NCI-H1092 (cell line): Measurements from ENCODE around the gene EMID1.
A peak's percentile ranks its signal among the peaks of the same experiment; 100 is the strongest.

Experiments used
- DNase-seq: peaks from one replicate; lab custom pipeline; 2025; lab: John Stamatoyannopoulos, UW

Gene EMID1

GRCh38 chr22:29260601-29261315, 55.1 kb downstream of the EMID1 start:
- no peak for DNase-seq

- DNase-seq, result no peak
Observed at GRCh38 chr22:29263791-29264276, 58.1 kb downstream of the EMID1 start.

- DNase-seq, result no peak
Observed at GRCh38 chr22:29265305-29265704, 59.6 kb downstream of the EMID1 start.

GRCh38 chr22:29265929-29266328, 60.2 kb downstream of the EMID1 start:
- DNase-seq, result no peak

DNA sequence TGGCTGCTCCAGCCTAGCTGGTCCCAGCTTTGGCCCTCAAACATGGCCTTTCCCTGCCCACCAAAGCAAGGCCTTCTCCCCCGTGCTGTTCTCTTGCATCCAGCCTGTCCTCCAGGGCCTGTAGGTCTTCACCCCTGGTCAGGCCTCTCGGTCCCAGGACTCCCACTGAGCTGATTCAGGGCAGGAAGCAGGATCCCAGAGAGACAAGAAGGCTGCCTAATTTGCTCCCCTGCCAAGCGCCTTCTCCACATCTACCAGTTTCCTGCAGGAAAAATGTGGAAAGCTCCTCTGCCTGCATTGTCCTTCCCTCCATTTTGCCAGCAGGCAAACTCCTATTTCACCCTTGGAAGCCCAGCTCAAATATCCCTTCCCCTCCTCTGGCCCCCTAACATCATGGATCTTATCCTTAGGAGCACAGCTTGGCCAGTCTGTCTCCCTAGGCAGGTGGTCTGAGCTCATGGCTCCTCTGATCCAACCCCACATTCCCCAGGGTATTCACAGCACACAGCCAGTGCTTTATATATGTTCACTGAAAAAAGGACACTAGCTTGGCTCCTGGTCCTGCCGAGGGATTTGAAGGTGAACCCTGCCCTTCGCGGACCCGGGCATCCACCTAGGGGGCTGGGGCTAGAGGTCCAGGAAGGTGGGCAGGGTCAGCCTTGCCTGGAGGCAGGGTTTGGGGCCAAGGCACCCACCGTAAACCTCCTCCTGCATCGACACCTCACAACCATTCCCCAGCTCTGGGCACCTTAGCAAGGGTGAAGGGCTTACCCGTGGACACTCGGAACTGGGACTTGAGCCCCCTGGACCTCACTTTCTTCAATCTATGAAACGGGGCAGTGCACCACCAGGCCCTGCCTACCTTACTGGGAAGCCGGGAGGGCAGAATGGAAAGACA, 61.1 kb downstream of the EMID1 start:
- no peak for DNase-seq

DNA sequence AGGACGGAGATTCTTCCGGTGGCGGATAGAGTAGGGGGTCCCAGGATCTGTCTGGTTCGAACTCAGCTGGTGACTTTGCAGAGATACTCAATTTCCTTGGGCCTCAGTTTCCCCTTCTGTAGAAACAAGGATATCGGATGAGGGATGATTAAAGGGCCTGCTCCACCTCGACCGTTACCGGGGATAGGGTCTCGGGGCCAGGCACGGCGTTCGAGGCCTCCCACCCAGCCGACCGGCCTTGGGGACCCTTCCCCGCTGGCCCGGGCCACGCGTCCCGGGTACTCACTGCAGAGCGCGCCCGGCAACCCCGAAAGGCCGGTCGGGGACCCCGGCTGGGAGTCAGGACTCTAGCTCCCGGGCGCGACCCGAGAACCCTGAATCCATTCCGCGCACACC, 61.8 kb downstream of the EMID1 start:
- DNase-seq, result no peak

DNA sequence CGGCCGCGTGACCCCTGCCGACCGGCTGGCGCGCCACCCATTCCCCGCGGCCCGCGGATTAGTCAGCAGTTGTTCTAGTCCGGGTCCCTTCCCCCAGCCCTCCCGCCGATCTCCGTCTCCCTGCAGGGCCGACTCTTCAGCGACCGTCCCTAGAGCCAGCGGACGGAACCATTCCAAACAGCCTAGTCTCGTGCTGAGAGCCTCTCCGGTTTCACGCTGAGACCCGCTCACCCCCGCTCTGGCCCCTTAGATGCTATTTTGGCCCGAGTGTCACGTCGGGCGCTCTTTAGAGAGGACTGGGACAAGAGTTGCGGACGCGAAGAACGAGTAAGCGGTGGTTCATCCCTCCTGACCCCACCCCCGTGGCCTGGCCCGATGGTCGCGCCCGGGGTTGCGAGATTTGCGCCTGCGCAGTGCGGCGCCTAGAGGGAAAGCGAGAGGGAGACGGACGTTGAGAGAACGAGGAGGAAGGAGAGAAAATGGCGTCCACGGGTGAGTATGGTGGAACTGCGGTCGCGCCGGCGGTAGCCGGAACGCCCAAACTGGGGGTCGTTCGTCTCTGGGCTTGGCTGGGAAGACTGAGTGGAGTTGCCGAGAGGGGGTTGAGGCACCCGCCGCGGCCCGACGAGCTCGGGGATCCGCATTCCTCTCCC, 62.3 kb downstream of the EMID1 start, which contains the start of the genes EWSR1 and RHBDD3:
EWSR1 (plus strand) TSS at position 411 of the 653 bp plus-strand sequence; CDS start at position 480, 69 bp downstream.
RHBDD3 (minus strand) TSS at position 124 of the 653 bp plus-strand sequence. CDS start 2,355 bp downstream, outside the sequence.
- DNase-seq, result peak; percentile 92

DNA sequence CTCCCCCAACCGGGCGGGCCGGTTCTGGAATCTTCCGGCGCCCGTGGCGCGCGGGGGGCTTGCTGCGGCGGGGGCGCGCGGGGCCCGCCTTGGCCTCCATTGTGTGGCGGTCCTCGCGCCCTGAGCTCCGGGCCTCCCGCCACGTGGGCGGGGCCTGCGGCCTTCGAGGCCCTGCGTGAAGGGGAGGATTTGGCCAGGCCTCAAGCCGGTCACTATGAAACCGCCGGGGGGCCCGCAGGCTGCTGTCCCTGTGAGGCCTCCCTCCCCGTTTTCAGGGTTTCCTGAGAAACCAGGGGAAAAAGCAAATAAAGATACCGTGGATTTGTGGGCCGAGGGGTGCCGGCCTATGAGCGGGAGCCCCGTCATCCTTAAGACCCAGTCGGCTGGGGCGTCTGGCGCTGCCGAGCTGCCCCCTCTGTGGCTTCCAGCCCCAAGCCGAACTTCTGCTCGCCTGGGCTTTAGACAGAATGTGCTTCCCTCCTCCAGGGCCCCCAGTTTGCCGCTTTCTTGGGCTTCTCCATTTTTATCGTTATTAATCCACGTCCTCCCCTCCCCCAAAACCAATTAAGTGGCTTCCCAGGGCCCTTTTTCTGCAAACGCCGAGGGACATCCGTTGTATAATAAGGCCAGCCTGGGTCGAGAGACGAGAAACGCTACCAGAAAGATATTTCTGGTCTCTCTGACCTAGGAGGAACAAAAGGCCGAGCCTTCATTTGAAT, 63.0 kb downstream of the EMID1 start:
- DNase-seq, result peak; percentile 34

DNA sequence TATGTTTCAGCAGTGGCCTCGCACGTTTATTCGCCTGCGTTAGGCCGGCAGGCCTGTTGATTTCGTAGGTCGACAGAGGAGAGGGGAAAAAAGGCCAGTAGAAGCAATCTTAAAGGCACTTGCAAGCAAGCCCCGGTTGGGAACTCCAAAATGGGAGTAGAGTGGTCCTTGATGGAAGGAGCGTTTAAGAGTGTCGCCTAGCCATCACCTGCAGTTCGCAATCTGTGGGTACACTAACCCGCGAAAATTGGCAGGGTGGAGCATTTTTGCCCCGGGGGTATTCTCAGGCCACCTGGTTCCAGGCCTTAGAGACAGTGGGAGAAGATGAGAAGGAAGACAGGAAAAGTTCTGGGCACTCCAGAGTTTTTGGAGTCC, 63.5 kb downstream of the EMID1 start:
- no peak for DNase-seq

DNA sequence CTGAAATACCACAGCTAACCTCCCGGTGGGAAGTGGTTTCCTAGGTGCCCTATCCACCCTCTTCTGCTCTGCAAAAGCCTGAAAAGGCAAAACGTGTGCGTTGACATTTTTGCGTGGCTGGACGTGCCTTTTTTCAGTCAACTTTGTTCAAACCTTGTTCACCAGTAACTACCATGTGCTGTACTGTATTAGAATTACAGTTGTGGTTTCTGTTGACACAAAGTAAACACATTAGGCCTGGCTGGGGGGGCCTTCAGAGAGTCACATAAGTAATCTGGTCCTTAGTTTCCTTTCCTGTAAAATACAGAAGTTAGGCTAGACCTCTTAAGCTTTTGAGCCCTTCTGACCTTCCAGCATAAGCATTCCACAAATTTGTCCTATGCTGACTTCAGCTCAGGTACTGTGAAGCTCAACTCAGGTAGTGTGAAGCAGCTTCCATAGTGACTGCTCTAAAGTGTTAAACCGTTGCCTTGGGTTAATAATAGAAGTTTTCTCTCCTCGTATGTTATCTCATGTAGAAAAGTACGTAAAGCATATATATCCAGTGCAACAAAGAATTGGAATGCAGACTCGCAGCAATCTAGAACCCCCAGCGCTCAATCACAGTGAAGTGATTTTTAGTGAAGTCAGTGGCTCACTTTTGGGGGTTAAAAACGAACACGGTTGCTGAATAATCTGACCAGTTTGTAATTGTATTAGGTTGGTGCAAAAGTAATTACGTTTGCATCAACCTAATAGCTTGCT, 64.2 kb downstream of the EMID1 start:
- DNase-seq, result no peak

- DNase-seq, result no peak
Observed at GRCh38 chr22:29270475-29271271, 65.0 kb downstream of the EMID1 start.

GRCh38 chr22:29272624-29273023, 66.9 kb downstream of the EMID1 start:
- DNase-seq, result no peak

GRCh38 chr22:29275167-29275566, 69.5 kb downstream of the EMID1 start:
- no peak for DNase-seq

DNA sequence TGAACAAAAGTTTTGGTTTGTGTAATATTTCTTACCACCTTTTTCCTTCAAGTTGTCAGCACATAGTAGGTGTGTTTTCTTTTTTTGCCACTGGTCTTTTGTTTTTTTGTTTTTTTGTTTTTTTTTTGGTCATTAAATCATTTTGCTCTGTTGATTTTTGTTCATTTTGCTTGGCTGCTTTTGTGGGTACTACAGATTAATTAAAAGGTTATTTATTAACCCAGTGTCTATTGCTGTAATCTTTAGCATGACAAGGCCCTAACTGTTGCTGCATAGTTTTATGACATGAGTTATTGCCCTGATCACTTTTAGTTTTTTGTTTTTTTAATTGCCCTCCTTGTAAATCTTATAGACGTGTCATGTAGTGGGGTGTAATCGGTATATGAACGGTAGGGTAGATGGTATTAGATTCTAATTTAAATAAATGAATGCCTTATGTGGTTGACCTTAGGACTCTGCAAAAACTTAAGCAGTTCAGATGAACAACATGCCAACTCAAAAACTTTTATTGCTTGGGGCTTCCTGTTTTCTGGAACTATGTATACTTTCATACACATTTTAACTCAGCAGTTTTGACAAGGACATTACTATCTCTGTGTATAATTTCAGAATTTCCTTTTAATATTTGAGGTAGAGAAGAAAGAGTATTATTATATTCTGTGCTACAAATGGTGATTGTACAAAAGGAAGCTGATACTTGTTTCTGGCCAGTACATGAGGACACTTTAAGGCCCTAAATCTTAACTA, 70.3 kb downstream of the EMID1 start:
- no peak for DNase-seq

GRCh38 chr22:29277927-29278326, 72.2 kb downstream of the EMID1 start:
- DNase-seq, result no peak

- DNase-seq, result no peak
Observed at GRCh38 chr22:29284196-29284595, 78.5 kb downstream of the EMID1 start.

GRCh38 chr22:29288837-29289236, 83.1 kb downstream of the EMID1 start:
- DNase-seq, result no peak

DNA sequence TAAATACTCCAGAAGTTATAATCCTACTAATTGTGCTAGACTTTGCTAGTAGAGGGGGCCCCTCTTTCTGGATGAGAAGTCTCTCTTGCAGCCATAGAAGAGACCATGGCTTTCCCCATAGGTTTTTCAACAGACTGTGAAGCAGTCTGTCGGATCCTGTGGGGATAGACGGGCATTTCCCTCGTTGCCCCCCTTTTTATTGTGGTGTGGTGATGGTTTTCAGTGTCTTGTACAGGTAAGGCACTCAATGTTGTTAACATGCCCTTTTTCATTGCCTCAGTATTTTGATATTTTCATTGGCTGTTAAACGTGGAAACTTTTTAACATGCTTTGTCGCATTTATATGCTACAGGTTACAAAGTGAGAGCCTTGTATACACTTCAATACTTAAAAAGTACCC, 84.4 kb downstream of the EMID1 start:
- DNase-seq, result no peak

DNA sequence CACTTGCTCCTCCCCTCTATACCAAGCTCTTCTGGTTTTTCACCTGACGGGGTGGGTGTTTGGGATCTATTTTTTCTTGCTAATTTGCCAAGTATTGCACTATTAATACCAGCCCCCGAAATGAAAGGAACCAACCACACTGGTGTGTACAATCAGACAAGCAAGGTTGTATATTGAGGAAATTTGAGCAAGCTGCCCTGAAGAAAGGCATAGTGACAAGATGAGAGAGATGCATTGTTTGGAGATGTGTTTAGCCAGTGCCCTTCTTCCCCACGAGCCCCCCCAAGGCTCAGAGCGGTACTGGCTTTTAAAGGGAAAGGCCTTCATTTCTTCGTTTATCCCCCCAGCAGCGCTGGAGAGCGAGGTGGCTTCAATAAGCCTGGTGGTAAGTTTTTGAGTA, 85.5 kb downstream of the EMID1 start:
- no peak for DNase-seq
